Glutamatergic neuron (in vitro differentiated cells): ENCODE data around the gene CDH4. TPM values are rescaled to one million over a fixed set of nuclear protein-coding genes. Genes with fewer than 3 reads are reported as not detected.

Experiments used
- DNase-seq: peaks from one replicate; pipeline ENCODE4 v3.0.0; 2022
- H3K27ac Mint-ChIP-seq: one replicate; pipeline ENCODE4 v1.8.0; 2020; ENCODE audit warnings: mild to moderate bottlenecking, mixed read lengths, inconsistent platforms; ENCODE audit not compliant: unreplicated experiment
- H3K27me3 Mint-ChIP-seq: one replicate; pipeline ENCODE4 v1.8.0; 2020; ENCODE audit warnings: mild to moderate bottlenecking, moderate library complexity, mixed read lengths, inconsistent platforms; ENCODE audit not compliant: unreplicated experiment
- H3K36me3 Mint-ChIP-seq: one replicate; pipeline ENCODE4 v1.8.0; 2020; ENCODE audit warnings: mild to moderate bottlenecking, mixed read lengths, inconsistent platforms; ENCODE audit not compliant: unreplicated experiment
- H3K4me1 Mint-ChIP-seq: one replicate; pipeline ENCODE4 v1.8.0; 2020; ENCODE audit warnings: mild to moderate bottlenecking, low read depth, mixed read lengths, inconsistent platforms; ENCODE audit not compliant: unreplicated experiment
- H3K4me3 Mint-ChIP-seq: one replicate; pipeline ENCODE4 v1.8.0; 2020; ENCODE audit warnings: mild to moderate bottlenecking, mixed read lengths, inconsistent platforms; ENCODE audit not compliant: unreplicated experiment
- H3K9me3 Mint-ChIP-seq: one replicate; pipeline ENCODE4 v1.8.0; 2020; ENCODE audit warnings: mild to moderate bottlenecking, moderate library complexity, mixed read lengths, inconsistent platforms; ENCODE audit not compliant: unreplicated experiment
- CTCF ChIP-seq: fragments of 200-600 bp; sonication (generic); IDR thresholded peaks from one replicate; pipeline ENCODE4 v1.5.0; 2021; ENCODE audit not compliant: partially characterized antibody, unreplicated experiment
- total RNA-seq: library from RNA; stranded (reverse); fragmentation: NEBNext Ultra II Directional; extraction: Animal tissue kit (Norgen Biotek cat#: 25700); gene quantifications from one replicate; pipeline ENCODE4 v1.2.1, GENCODE V29; 2021; ENCODE audit not compliant: unreplicated experiment

Gene CDH4
- total RNA-seq, 1 donor from 2014 or later: 1.2 TPM

GRCh38 chr20:61919675-61920365 lies 667.8 kb downstream of the CDH4 start:
- Mint-ChIP-seq H3K36me3 (peaks cover 9% of the 10 kb centered on the region), H3K27me3 (peaks cover 10% of the 10 kb centered on the region), H3K27ac (no peak overlapping the region), H3K9me3 (peaks cover 2% of the 10 kb centered on the region), H3K4me3 (no peak overlapping the region), H3K4me1 (no peaks in the 10 kb centered on the region)
- TF ChIP-seq CTCF: no peak
- DNase-seq: no peak

GRCh38 chr20:61922411-61922810 lies 670.4 kb downstream of the CDH4 start:
- H3K4me1 Mint-ChIP-seq: no peaks in the 10 kb centered on the region
- DNase-seq: peak; percentile 13
- no peak overlapping the region for H3K27ac Mint-ChIP-seq
- no peak overlapping the region for H3K4me3 Mint-ChIP-seq
- TF ChIP-seq CTCF: no peak
- peaks cover 11% of the 10 kb centered on the region for H3K27me3 Mint-ChIP-seq
- no peaks in the 10 kb centered on the region for H3K36me3 Mint-ChIP-seq
- peaks cover 2% of the 10 kb centered on the region for H3K9me3 Mint-ChIP-seq

GRCh38 chr20:61922936-61923335 lies 670.9 kb downstream of the CDH4 start:
- Mint-ChIP-seq H3K36me3 (no peaks in the 10 kb centered on the region), H3K27me3 (peaks cover 13% of the 10 kb centered on the region), H3K27ac (no peak overlapping the region), H3K4me1 (no peaks in the 10 kb centered on the region), H3K9me3 (peaks cover 3% of the 10 kb centered on the region), H3K4me3 (no peak overlapping the region)
- DNase-seq: peak; percentile 3
- TF ChIP-seq CTCF: no peak

GRCh38 chr20:61923371-61924166 lies 671.5 kb downstream of the CDH4 start:
- H3K27ac Mint-ChIP-seq: no peak overlapping the region
- peak; percentile 11 for DNase-seq
- peaks cover 13% of the 10 kb centered on the region for H3K27me3 Mint-ChIP-seq
- H3K4me1 Mint-ChIP-seq: no peaks in the 10 kb centered on the region
- no peak overlapping the region for H3K4me3 Mint-ChIP-seq
- peaks cover 3% of the 10 kb centered on the region for H3K9me3 Mint-ChIP-seq
- no peak for TF ChIP-seq CTCF
- no peaks in the 10 kb centered on the region for H3K36me3 Mint-ChIP-seq

GRCh38 chr20:61924211-61924857 lies 672.3 kb downstream of the CDH4 start:
- Mint-ChIP-seq H3K27ac (no peak overlapping the region), H3K36me3 (no peaks in the 10 kb centered on the region), H3K9me3 (peaks cover 3% of the 10 kb centered on the region), H3K27me3 (peaks cover 13% of the 10 kb centered on the region), H3K4me3 (no peak overlapping the region), H3K4me1 (no peaks in the 10 kb centered on the region)
- no peak for TF ChIP-seq CTCF
- peak; percentile 11 for DNase-seq
